GM23338 (cell line): ENCODE measurements around the gene HNRNPM. TPM values are rescaled to one million over a fixed set of nuclear protein-coding genes. Genes with fewer than 3 reads are reported as not detected.
A peak's percentile ranks its signal among the peaks of the same experiment; 100 is the strongest.

Source experiments
- ATAC-seq: fragments of 200-7000 bp; cut with Tn5 transposase; 3 replicates; pipeline ENCODE4 v1.9.1; 2020
- DNase-seq: peaks from one replicate; pipeline ENCODE4 v3.0.0-alpha.2; 2015; ENCODE audit warnings: low spot score
- H2AFZ ChIP-seq: fragments of 200-600 bp; sonication (generic); 2 replicates; pipeline ENCODE4 v1.8.0; 2016; ENCODE audit warnings: antibody characterized with exemption, mild to moderate bottlenecking, moderate library complexity
- H3F3A ChIP-seq: fragments of 200-600 bp; sonication (generic); replicated peaks from 2 replicates; pipeline ENCODE4 v1.8.0; 2017; ENCODE audit warnings: antibody characterized with exemption, mixed run types, low read depth
- H3K27ac ChIP-seq: fragments of 200-600 bp; sonication (generic); 2 replicates; pipeline ENCODE4 v1.6.1; 2016; ENCODE audit warnings: low read depth
- H3K27me3 ChIP-seq: fragments of 200-600 bp; sonication (generic); 2 replicates; pipeline ENCODE4 v1.8.0; 2016; ENCODE audit warnings: mild to moderate bottlenecking, mixed run types, moderate library complexity; ENCODE audit not compliant: insufficient read depth
- H3K36me3 ChIP-seq: fragments of 200-600 bp; sonication (generic); 2 replicates; pipeline ENCODE4 v1.8.0; 2016; ENCODE audit warnings: mild to moderate bottlenecking; ENCODE audit not compliant: insufficient read depth
- H3K4me1 ChIP-seq: fragments of 200-600 bp; sonication (generic); 2 replicates; pipeline ENCODE4 v1.8.0; 2016; ENCODE audit warnings: mild to moderate bottlenecking, moderate library complexity; ENCODE audit not compliant: insufficient read depth
- H3K4me2 ChIP-seq: fragments of 200-600 bp; sonication (generic); 2 replicates; pipeline ENCODE4 v1.7.1; 2017; ENCODE audit warnings: mixed run types
- H3K4me3 ChIP-seq: fragments of 200-600 bp; sonication (generic); 2 replicates; pipeline ENCODE4 v1.6.1; 2016; ENCODE audit warnings: mixed run types
- H3K79me2 ChIP-seq: fragments of 200-600 bp; sonication (generic); replicated peaks from 2 replicates; pipeline ENCODE4 v1.8.0; 2017; ENCODE audit warnings: mild to moderate bottlenecking; ENCODE audit not compliant: insufficient read depth
- H3K9me2 ChIP-seq: fragments of 200-600 bp; sonication (generic); 2 replicates; pipeline ENCODE4 v1.8.0; 2017; ENCODE audit not compliant: insufficient read depth
- H4K20me1 ChIP-seq: fragments of 200-600 bp; sonication (generic); replicated peaks from 2 replicates; pipeline ENCODE4 v1.8.0; 2017; ENCODE audit warnings: mild to moderate bottlenecking; ENCODE audit not compliant: insufficient read depth
- H3K27ac Mint-ChIP-seq: 2 replicates; pipeline ENCODE4 v1.8.0; 2020; ENCODE audit warnings: inconsistent platforms, mild to moderate bottlenecking, moderate library complexity, mixed read lengths
- H3K27me3 Mint-ChIP-seq: 3 replicates; pipeline ENCODE4 v1.8.0; 2022; ENCODE audit warnings: low read depth, mild to moderate bottlenecking, moderate library complexity, mixed read lengths, inconsistent platforms; ENCODE audit not compliant: insufficient read depth, poor library complexity
- H3K36me3 Mint-ChIP-seq: 3 replicates; pipeline ENCODE4 v1.8.0; 2021; ENCODE audit warnings: low read depth, mild to moderate bottlenecking, inconsistent platforms, moderate library complexity, mixed read lengths
- H3K4me1 Mint-ChIP-seq: 3 replicates; pipeline ENCODE4 v1.8.0; 2020; ENCODE audit warnings: mild to moderate bottlenecking, inconsistent platforms, mixed read lengths
- H3K4me3 Mint-ChIP-seq: 3 replicates; pipeline ENCODE4 v1.8.0; 2021; ENCODE audit warnings: moderate library complexity, mild to moderate bottlenecking, inconsistent platforms, mixed read lengths
- H3K9me3 Mint-ChIP-seq: 3 replicates; pipeline ENCODE4 v1.8.0; 2020; ENCODE audit warnings: moderate library complexity, mild to moderate bottlenecking, inconsistent platforms, mixed read lengths
- CREB1 ChIP-seq: fragments of 250-450 bp; sonication (Bioruptor Pico); IDR thresholded peaks from 2 replicates; pipeline ENCODE4 v1.5.0; 2020; ENCODE audit warnings: low read depth, mild to moderate bottlenecking, moderate library complexity
- EZH2 ChIP-seq: fragments of 200-600 bp; sonication (generic); IDR thresholded peaks from one replicate; pipeline ENCODE4 v1.8.0; 2017; ENCODE audit warnings: antibody characterized with exemption, mild to moderate bottlenecking, low read depth; ENCODE audit not compliant: unreplicated experiment
- EZH2phosphoT487 ChIP-seq: fragments of 200-600 bp; sonication (generic); IDR thresholded peaks from one replicate; pipeline ENCODE4 v1.8.1; 2018; ENCODE audit warnings: antibody characterized with exemption; ENCODE audit not compliant: unreplicated experiment
- JUNB ChIP-seq: IDR thresholded peaks from one replicate; pipeline ENCODE4 v1.6.1; 2016; ENCODE audit warnings: antibody characterized with exemption; ENCODE audit not compliant: unreplicated experiment
- NANOG ChIP-seq: IDR thresholded peaks from 2 replicates; pipeline ENCODE4 v1.6.1; 2016; ENCODE audit warnings: antibody characterized with exemption, borderline replicate concordance
- POLR2AphosphoS5 ChIP-seq: IDR thresholded peaks from 2 replicates; pipeline ENCODE4 v1.6.1; 2016; ENCODE audit warnings: antibody characterized with exemption, low read depth
- REST ChIP-seq: IDR thresholded peaks from one replicate; pipeline ENCODE4 v1.6.1; 2018; ENCODE audit warnings: antibody characterized with exemption; ENCODE audit not compliant: unreplicated experiment
- STAT1 ChIP-seq: IDR thresholded peaks from one replicate; pipeline ENCODE4 v1.6.1; 2016; ENCODE audit warnings: antibody characterized with exemption; ENCODE audit not compliant: unreplicated experiment
- ZNF114 ChIP-seq: fragments of 250-450 bp; sonication (Bioruptor Pico); IDR thresholded peaks from 2 replicates; pipeline ENCODE4 v1.5.0; 2020; ENCODE audit warnings: mild to moderate bottlenecking, moderate library complexity
- ZNF331 ChIP-seq: fragments of 250-450 bp; sonication (Bioruptor Pico); IDR thresholded peaks from 2 replicates; pipeline ENCODE4 v1.5.0; 2020; ENCODE audit warnings: low read depth, mild to moderate bottlenecking, moderate library complexity
- polyA plus RNA-seq: library from polyadenylated mRNA; unstranded; fragments of >200 nt; fragmentation: Nextera tagmentation; extraction: Ambion mirVana; gene quantifications from 2 replicates; pipeline ENCODE4 v1.2.1, GENCODE V29; 2016
- total RNA-seq: library from RNA; depleted of rRNA; stranded (reverse); fragments of >200 nt; shearing (Covaris generic); gene quantifications from 2 replicates; pipeline ENCODE4 v1.2.3, GENCODE V29; 2014
- TF ChIP-seq, protein P1 (sequence below): fragments of 250-450 bp; sonication (Bioruptor Pico); IDR thresholded peaks from 2 replicates; pipeline ENCODE4 v1.5.0; 2020; ENCODE audit warnings: mild to moderate bottlenecking, moderate library complexity
- TF ChIP-seq, protein P2 (sequence below): IDR thresholded peaks from 2 replicates; pipeline ENCODE4 v1.6.1; 2016; ENCODE audit warnings: antibody characterized with exemption
- TF ChIP-seq, protein P3 (sequence below), 2 experiments: fragments of 200-600 bp in 1 of 2; sonication (generic) in 1 of 2; conservative IDR thresholded peaks; 2 replicates each; pipeline versions ENCODE4 v1.5.1 to v1.6.1; 2016 to 2017; ENCODE audit warnings: antibody characterized with exemption in 2 of 2, low read depth in 2 of 2, mild to moderate bottlenecking in 2 of 2, moderate library complexity in 1 of 2

The HNRNPM gene
- total and polyA plus RNA-seq, 2 experiments from 2014 or later = 291 to 389 TPM

DNA sequence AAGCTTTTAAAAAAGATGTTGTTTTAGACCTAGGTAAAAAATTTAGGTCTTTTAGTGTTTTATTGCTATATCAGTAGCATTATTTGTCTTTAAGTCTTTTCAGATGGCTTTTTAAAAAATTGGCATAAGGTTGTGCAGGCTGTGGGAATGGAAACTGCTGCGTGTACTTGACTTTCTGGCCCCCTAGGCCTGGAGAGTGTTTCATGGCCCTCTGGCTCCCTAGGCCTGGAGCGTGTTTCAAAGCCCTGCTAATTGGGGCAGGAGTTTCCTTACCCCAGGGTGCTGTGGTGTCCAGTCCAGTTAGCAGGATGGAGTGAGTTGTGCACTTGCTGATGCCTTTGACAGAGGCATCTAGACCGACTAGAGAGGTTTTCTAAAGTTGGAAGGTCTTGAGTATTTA lies 33.8 kb downstream of the HNRNPM start:
- Histone ChIP-seq H3F3A (peaks cover 56% of the 10 kb centered on the region), H3K4me2 (no peak overlapping the region), H3K36me3 (peaks cover 70% of the 10 kb centered on the region), H3K9me2 (no peaks in the 10 kb centered on the region), H3K4me1 (no peaks in the 10 kb centered on the region), H3K79me2 (peaks cover 100% of the 10 kb centered on the region), H3K27me3 (no peaks in the 10 kb centered on the region), H3K4me3 (no peak overlapping the region), H2AFZ (no peak overlapping the region), H4K20me1 (peaks cover 95% of the 10 kb centered on the region), H3K27ac (peak overlapping the region; percentile 83)
- H3K9me3 Mint-ChIP-seq = no peaks in the 10 kb centered on the region; the same call in 2 of the 3 replicates
- DNase-seq = no peak
- ATAC-seq = no peak
- peaks cover 89% of the 10 kb centered on the region for H3K36me3 Mint-ChIP-seq
- H3K4me3 Mint-ChIP-seq = no peak overlapping the region
- peaks cover 7% of the 10 kb centered on the region for H3K27me3 Mint-ChIP-seq
- H3K4me1 Mint-ChIP-seq = peaks cover 11% of the 10 kb centered on the region
- H3K27ac Mint-ChIP-seq = no peak overlapping the region
- no peak for TF ChIP-seq ZNF331 (CRISPR knock-in tag)
- no peak for TF ChIP-seq NANOG
- no peak for TF ChIP-seq REST
- TF ChIP-seq, protein P1, sequence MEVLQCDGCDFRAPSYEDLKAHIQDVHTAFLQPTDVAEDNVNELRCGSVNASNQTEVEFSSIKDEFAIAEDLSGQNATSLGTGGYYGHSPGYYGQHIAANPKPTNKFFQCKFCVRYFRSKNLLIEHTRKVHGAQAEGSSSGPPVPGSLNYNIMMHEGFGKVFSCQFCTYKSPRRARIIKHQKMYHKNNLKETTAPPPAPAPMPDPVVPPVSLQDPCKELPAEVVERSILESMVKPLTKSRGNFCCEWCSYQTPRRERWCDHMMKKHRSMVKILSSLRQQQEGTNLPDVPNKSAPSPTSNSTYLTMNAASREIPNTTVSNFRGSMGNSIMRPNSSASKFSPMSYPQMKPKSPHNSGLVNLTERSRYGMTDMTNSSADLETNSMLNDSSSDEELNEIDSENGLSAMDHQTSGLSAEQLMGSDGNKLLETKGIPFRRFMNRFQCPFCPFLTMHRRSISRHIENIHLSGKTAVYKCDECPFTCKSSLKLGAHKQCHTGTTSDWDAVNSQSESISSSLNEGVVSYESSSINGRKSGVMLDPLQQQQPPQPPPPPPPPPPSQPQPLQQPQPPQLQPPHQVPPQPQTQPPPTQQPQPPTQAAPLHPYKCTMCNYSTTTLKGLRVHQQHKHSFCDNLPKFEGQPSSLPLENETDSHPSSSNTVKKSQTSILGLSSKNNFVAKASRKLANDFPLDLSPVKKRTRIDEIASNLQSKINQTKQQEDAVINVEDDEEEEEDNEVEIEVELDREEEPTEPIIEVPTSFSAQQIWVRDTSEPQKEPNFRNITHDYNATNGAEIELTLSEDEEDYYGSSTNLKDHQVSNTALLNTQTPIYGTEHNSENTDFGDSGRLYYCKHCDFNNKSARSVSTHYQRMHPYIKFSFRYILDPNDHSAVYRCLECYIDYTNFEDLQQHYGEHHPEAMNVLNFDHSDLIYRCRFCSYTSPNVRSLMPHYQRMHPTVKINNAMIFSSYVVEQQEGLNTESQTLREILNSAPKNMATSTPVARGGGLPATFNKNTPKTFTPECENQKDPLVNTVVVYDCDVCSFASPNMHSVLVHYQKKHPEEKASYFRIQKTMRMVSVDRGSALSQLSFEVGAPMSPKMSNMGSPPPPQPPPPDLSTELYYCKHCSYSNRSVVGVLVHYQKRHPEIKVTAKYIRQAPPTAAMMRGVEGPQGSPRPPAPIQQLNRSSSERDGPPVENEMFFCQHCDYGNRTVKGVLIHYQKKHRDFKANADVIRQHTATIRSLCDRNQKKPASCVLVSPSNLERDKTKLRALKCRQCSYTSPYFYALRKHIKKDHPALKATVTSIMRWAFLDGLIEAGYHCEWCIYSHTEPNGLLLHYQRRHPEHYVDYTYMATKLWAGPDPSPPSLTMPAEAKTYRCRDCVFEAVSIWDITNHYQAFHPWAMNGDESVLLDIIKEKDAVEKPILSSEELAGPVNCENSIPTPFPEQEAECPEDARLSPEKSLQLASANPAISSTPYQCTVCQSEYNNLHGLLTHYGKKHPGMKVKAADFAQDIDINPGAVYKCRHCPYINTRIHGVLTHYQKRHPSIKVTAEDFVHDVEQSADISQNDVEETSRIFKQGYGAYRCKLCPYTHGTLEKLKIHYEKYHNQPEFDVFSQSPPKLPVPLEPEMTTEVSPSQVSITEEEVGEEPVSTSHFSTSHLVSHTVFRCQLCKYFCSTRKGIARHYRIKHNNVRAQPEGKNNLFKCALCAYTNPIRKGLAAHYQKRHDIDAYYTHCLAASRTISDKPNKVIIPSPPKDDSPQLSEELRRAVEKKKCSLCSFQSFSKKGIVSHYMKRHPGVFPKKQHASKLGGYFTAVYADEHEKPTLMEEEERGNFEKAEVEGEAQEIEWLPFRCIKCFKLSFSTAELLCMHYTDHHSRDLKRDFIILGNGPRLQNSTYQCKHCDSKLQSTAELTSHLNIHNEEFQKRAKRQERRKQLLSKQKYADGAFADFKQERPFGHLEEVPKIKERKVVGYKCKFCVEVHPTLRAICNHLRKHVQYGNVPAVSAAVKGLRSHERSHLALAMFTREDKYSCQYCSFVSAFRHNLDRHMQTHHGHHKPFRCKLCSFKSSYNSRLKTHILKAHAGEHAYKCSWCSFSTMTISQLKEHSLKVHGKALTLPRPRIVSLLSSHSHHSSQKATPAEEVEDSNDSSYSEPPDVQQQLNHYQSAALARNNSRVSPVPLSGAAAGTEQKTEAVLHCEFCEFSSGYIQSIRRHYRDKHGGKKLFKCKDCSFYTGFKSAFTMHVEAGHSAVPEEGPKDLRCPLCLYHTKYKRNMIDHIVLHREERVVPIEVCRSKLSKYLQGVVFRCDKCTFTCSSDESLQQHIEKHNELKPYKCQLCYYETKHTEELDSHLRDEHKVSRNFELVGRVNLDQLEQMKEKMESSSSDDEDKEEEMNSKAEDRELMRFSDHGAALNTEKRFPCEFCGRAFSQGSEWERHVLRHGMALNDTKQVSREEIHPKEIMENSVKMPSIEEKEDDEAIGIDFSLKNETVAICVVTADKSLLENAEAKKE (CRISPR knock-in tag) = no peak
- TF ChIP-seq CREB1 = no peak
- TF ChIP-seq, protein P2, sequence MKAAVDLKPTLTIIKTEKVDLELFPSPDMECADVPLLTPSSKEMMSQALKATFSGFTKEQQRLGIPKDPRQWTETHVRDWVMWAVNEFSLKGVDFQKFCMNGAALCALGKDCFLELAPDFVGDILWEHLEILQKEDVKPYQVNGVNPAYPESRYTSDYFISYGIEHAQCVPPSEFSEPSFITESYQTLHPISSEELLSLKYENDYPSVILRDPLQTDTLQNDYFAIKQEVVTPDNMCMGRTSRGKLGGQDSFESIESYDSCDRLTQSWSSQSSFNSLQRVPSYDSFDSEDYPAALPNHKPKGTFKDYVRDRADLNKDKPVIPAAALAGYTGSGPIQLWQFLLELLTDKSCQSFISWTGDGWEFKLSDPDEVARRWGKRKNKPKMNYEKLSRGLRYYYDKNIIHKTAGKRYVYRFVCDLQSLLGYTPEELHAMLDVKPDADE = no peak
- TF ChIP-seq STAT1 = no peak
- TF ChIP-seq ZNF114 (CRISPR knock-in tag) = no peak
- no peak for TF ChIP-seq POLR2AphosphoS5
- TF ChIP-seq, protein P3, sequence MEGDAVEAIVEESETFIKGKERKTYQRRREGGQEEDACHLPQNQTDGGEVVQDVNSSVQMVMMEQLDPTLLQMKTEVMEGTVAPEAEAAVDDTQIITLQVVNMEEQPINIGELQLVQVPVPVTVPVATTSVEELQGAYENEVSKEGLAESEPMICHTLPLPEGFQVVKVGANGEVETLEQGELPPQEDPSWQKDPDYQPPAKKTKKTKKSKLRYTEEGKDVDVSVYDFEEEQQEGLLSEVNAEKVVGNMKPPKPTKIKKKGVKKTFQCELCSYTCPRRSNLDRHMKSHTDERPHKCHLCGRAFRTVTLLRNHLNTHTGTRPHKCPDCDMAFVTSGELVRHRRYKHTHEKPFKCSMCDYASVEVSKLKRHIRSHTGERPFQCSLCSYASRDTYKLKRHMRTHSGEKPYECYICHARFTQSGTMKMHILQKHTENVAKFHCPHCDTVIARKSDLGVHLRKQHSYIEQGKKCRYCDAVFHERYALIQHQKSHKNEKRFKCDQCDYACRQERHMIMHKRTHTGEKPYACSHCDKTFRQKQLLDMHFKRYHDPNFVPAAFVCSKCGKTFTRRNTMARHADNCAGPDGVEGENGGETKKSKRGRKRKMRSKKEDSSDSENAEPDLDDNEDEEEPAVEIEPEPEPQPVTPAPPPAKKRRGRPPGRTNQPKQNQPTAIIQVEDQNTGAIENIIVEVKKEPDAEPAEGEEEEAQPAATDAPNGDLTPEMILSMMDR (conservative IDR thresholded peaks at IDR 0.05; ENCODE audit: low read depth in 2 of 2) = no peak
- TF ChIP-seq EZH2phosphoT487 = no peak
- no peak for TF ChIP-seq EZH2
- no peak for TF ChIP-seq JUNB
